ENCODE measurements around the gene UBTD1. TPM values are rescaled to one million over a fixed set of nuclear protein-coding genes. Genes with fewer than 3 reads are reported as not detected.

The UBTD1 gene
- total RNA-seq, 2 donors from 2014 or later: 19.1 to 19.3 TPM

- no peak for TF ChIP-seq CTCF (conservative IDR thresholded peaks at IDR 0.05)
- no peak overlapping the region for H3K4me3 ChIP-seq (ENCODE audit: low read length)
- Mint-ChIP-seq H3K4me1 (peaks cover 32% of the 10 kb centered on the region), H3K36me3 (ENCODE audit: low read depth) (no peaks in the 10 kb centered on the region), H3K4me3 (no peak overlapping the region), H3K9me3 (no peaks in the 10 kb centered on the region), H3K27me3 (ENCODE audit: insufficient read depth) (no peaks in the 10 kb centered on the region), H3K27ac (no peak overlapping the region)
- H3K27ac ChIP-seq (ENCODE audit: low read depth, low read length): no peak overlapping the region
- no peaks in the 10 kb centered on the region for H3K27me3 ChIP-seq (ENCODE audit: control insufficient read depth, insufficient read depth, low read length, poor library complexity, severe bottlenecking)
- no peaks in the 10 kb centered on the region for H3K36me3 ChIP-seq (ENCODE audit: control insufficient read depth, insufficient read depth, low read length)
- H3K9me3 ChIP-seq (ENCODE audit: control insufficient read depth, low read length): no peaks in the 10 kb centered on the region
- H3K4me1 ChIP-seq (ENCODE audit: control insufficient read depth, insufficient read depth, low read length): no peaks in the 10 kb centered on the region
- H3K9ac ChIP-seq (ENCODE audit: extremely low read depth, low read length, poor library complexity, severe bottlenecking): no peak overlapping the region
- DNase-seq: no peak
- WGBS, 2 experiments (ENCODE audit: insufficient coverage in 1 of 2, insufficient read length in 1 of 2): 87 to 88% methylated on average over 4 to 6 of the region's 6 CpGs
These were observed 19.1 kb downstream of the UBTD1 start for GRCh38 chr10:97517778-97518300.

- Mint-ChIP-seq H3K9me3 (no peaks in the 10 kb centered on the region), H3K4me1 (peaks cover 32% of the 10 kb centered on the region), H3K27ac (peak overlapping the region; percentile 27), H3K27me3 (ENCODE audit: insufficient read depth) (no peaks in the 10 kb centered on the region), H3K4me3 (no peak overlapping the region), H3K36me3 (ENCODE audit: low read depth) (no peaks in the 10 kb centered on the region)
- Histone ChIP-seq H3K27ac (ENCODE audit: low read depth, low read length) (no peak overlapping the region), H3K27me3 (ENCODE audit: control insufficient read depth, insufficient read depth, low read length, poor library complexity, severe bottlenecking) (no peaks in the 10 kb centered on the region), H3K9me3 (ENCODE audit: control insufficient read depth, low read length) (no peaks in the 10 kb centered on the region), H3K4me3 (ENCODE audit: low read length) (no peak overlapping the region), H3K9ac (ENCODE audit: extremely low read depth, low read length, poor library complexity, severe bottlenecking) (no peak overlapping the region), H3K36me3 (ENCODE audit: control insufficient read depth, insufficient read depth, low read length) (no peaks in the 10 kb centered on the region), H3K4me1 (ENCODE audit: control insufficient read depth, insufficient read depth, low read length) (no peaks in the 10 kb centered on the region)
- 65 to 88% methylated on average over 5 to 10 of the region's 10 CpGs for WGBS, 2 experiments (ENCODE audit: insufficient coverage in 1 of 2, insufficient read length in 1 of 2)
- TF ChIP-seq CTCF (conservative IDR thresholded peaks at IDR 0.05): no peak
- DNase-seq: peak; percentile 77
These were observed 19.7 kb downstream of the UBTD1 start for GRCh38 chr10:97518301-97519043.

- no peaks in the 10 kb centered on the region for H3K36me3 Mint-ChIP-seq (ENCODE audit: low read depth)
- H3K27ac ChIP-seq (ENCODE audit: low read depth, low read length): no peak overlapping the region
- WGBS, 2 experiments (ENCODE audit: insufficient coverage in 1 of 2, insufficient read length in 1 of 2): 55 to 62% methylated on average over 2 of the region's 2 CpGs
- no peaks in the 10 kb centered on the region for H3K9me3 ChIP-seq (ENCODE audit: control insufficient read depth, low read length)
- H3K9me3 Mint-ChIP-seq: no peaks in the 10 kb centered on the region
- no peaks in the 10 kb centered on the region for H3K4me1 ChIP-seq (ENCODE audit: control insufficient read depth, insufficient read depth, low read length)
- no peak for TF ChIP-seq CTCF (conservative IDR thresholded peaks at IDR 0.05)
- H3K27ac Mint-ChIP-seq: no peak overlapping the region
- no peaks in the 10 kb centered on the region for H3K36me3 ChIP-seq (ENCODE audit: control insufficient read depth, insufficient read depth, low read length)
- no peaks in the 10 kb centered on the region for H3K27me3 ChIP-seq (ENCODE audit: control insufficient read depth, insufficient read depth, low read length, poor library complexity, severe bottlenecking)
- no peak overlapping the region for H3K4me3 ChIP-seq (ENCODE audit: low read length)
- DNase-seq: no peak
- H3K4me1 Mint-ChIP-seq: peaks cover 31% of the 10 kb centered on the region
- no peaks in the 10 kb centered on the region for H3K27me3 Mint-ChIP-seq (ENCODE audit: insufficient read depth)
- no peak overlapping the region for H3K4me3 Mint-ChIP-seq
- H3K9ac ChIP-seq (ENCODE audit: extremely low read depth, low read length, poor library complexity, severe bottlenecking): no peak overlapping the region
These were observed 20.6 kb downstream of the UBTD1 start for GRCh38 chr10:97519342-97519741.
